Esophagus muscularis mucosa (tissue), 4 donors: Measurements from ENCODE around the gene CLEC11A.

ENCODE experiments used
- EP300 ChIP-seq: sonication (generic); formaldehyde crosslinking; IDR thresholded peaks from one replicate; pipeline ENCODE4 v1.6.1; 2017; ENCODE audit warnings: antibody characterized with exemption
- POLR2A ChIP-seq: fragments of 450-650 bp; IDR thresholded peaks from one replicate; pipeline ENCODE4 v1.6.1; 2017; ENCODE audit warnings: antibody characterized with exemption, moderate library complexity, mild to moderate bottlenecking, low read depth
- POLR2AphosphoS5 ChIP-seq, 2 donors: sonication (generic); formaldehyde crosslinking; IDR thresholded peaks; one replicate each; pipeline ENCODE4 v1.6.1; 2017; ENCODE audit warnings: antibody characterized with exemption in 2 of 2
- TF ChIP-seq, protein P1 (sequence below), 3 experiments: fragments of 200-600 bp in 2 of 3; fragments of 450-650 bp in 1 of 3; sonication (generic) in 2 of 3; IDR thresholded peaks; one replicate each; pipeline ENCODE4 v1.5.1; 2017 to 2019; ENCODE audit warnings: antibody characterized with exemption in 3 of 3, mild to moderate bottlenecking in 2 of 3, moderate library complexity in 1 of 3

DNA sequence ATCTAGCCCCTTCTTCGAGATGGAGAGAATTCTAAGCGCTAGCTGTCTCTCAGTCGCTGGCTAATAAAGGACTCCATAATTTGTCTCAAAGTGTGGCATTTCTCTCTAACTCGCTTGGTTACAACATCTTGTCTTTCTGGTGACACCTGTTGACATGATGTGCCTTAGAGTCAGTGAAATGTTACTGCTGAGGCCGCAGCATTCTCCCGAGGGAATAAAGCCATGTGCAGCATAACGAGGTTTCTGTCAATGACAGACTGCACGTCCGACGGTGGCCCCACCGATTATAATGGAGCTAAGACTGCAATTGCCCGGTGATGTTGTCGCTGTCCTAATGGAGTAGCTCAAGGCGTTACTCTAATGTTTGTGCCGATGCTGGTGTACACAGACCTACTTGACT, 26.8 kb downstream of the CLEC11A start:
- TF ChIP-seq, protein P1, sequence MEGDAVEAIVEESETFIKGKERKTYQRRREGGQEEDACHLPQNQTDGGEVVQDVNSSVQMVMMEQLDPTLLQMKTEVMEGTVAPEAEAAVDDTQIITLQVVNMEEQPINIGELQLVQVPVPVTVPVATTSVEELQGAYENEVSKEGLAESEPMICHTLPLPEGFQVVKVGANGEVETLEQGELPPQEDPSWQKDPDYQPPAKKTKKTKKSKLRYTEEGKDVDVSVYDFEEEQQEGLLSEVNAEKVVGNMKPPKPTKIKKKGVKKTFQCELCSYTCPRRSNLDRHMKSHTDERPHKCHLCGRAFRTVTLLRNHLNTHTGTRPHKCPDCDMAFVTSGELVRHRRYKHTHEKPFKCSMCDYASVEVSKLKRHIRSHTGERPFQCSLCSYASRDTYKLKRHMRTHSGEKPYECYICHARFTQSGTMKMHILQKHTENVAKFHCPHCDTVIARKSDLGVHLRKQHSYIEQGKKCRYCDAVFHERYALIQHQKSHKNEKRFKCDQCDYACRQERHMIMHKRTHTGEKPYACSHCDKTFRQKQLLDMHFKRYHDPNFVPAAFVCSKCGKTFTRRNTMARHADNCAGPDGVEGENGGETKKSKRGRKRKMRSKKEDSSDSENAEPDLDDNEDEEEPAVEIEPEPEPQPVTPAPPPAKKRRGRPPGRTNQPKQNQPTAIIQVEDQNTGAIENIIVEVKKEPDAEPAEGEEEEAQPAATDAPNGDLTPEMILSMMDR (IDR thresholded peaks at IDR 0.05), result no peak
- TF ChIP-seq POLR2AphosphoS5 (IDR thresholded peaks at IDR 0.05) (no peak), EP300 (no peak), POLR2A (no peak)
